Esophagus (tissue), 2 donors: ENCODE data around the gene DCC. TPM values are rescaled to one million over a fixed set of nuclear protein-coding genes. Genes with fewer than 3 reads are reported as not detected.

ENCODE experiments used
- H3K27ac ChIP-seq, 2 donors: one replicate each; pipeline ENCODE4 v1.5.1; 2013; ENCODE audit warnings: low read depth in 2 of 2, mild to moderate bottlenecking in 2 of 2, inconsistent platforms in 1 of 2, low read length in 1 of 2, moderate library complexity in 1 of 2
- H3K27me3 ChIP-seq, 2 donors: one replicate each; pipeline ENCODE4 v1.6.1; 2013; ENCODE audit warnings: low read length in 2 of 2, control low read depth in 1 of 2, mild to moderate bottlenecking in 1 of 2; ENCODE audit not compliant: insufficient read depth in 2 of 2, control insufficient read depth in 1 of 2
- H3K36me3 ChIP-seq, 2 donors: one replicate each; pipeline ENCODE4 v1.6.1; 2013; ENCODE audit warnings: low read length in 1 of 2; ENCODE audit not compliant: control insufficient read depth in 2 of 2, insufficient read depth in 2 of 2
- H3K4me1 ChIP-seq, 2 donors: one replicate each; pipeline ENCODE4 v1.6.1; 2013; ENCODE audit warnings: low read length in 1 of 2; ENCODE audit not compliant: control insufficient read depth in 2 of 2, insufficient read depth in 2 of 2
- H3K4me3 ChIP-seq, 2 donors: one replicate each; pipeline ENCODE4 v1.5.1; 2013; ENCODE audit warnings: low read length in 2 of 2, mild to moderate bottlenecking in 2 of 2, low read depth in 1 of 2, moderate library complexity in 1 of 2
- H3K9me3 ChIP-seq, 2 donors: one replicate each; pipeline ENCODE4 v1.6.1; 2013; ENCODE audit warnings: mild to moderate bottlenecking in 2 of 2, low read depth in 1 of 2, low read length in 1 of 2, moderate library complexity in 1 of 2; ENCODE audit not compliant: control insufficient read depth in 2 of 2, insufficient read depth in 1 of 2
- WGBS, 2 donors: extraction: QIAGEN DNeasy Blood & Tissue Kit; methylation state at CpG; one replicate each; pipeline ENCODE4 v1.1.7; 2013; 5-methylcytosine and 5-hydroxymethylcytosine counted together
- polyA plus RNA-seq, 2 donors: library from polyadenylated mRNA; stranded (reverse); fragments of 200-250 nt; gene quantifications; one replicate each; pipeline ENCODE4 v1.2.3, GENCODE V29; 2013
- donor health status: healthy with polysubstance abuse.
- donor health status: Bipolar disorder and iron deficiency.

The DCC gene
- polyA plus RNA-seq, 2 donors = not detected

GRCh38 chr18:52950155-52950554, 610.2 kb downstream of the DCC start:
- Histone ChIP-seq H3K9me3 (no peaks in the 10 kb centered on the region), H3K27ac (no peak overlapping the region), H3K4me3 (no peak overlapping the region), H3K27me3 (no peaks in the 10 kb centered on the region), H3K4me1 (no peaks in the 10 kb centered on the region), H3K36me3 (no peaks in the 10 kb centered on the region)

GRCh38 chr18:52953387-52953786, 613.4 kb downstream of the DCC start:
- 41% methylated on average over 3 of the region's 3 CpGs for WGBS, 2 donors
- H3K27ac ChIP-seq = no peak overlapping the region
- no peaks in the 10 kb centered on the region for H3K9me3 ChIP-seq
- H3K4me3 ChIP-seq = no peak overlapping the region
- H3K4me1 ChIP-seq = no peaks in the 10 kb centered on the region
- H3K27me3 ChIP-seq = no peaks in the 10 kb centered on the region
- no peaks in the 10 kb centered on the region for H3K36me3 ChIP-seq

- WGBS, 2 donors = 71 to 72% methylated on average over 2 of the region's 2 CpGs
- H3K27ac ChIP-seq = no peak overlapping the region
- H3K36me3 ChIP-seq = no peaks in the 10 kb centered on the region
- H3K9me3 ChIP-seq = no peaks in the 10 kb centered on the region
- no peak overlapping the region for H3K4me3 ChIP-seq
- no peaks in the 10 kb centered on the region for H3K4me1 ChIP-seq
- H3K27me3 ChIP-seq = no peaks in the 10 kb centered on the region
Measured at GRCh38 chr18:52963481-52963880, 623.5 kb downstream of the DCC start.

- no peaks in the 10 kb centered on the region for H3K4me1 ChIP-seq
- 68 to 73% methylated on average over 2 of the region's 2 CpGs for WGBS, 2 donors
- H3K36me3 ChIP-seq = no peaks in the 10 kb centered on the region
- H3K27ac ChIP-seq = no peak overlapping the region
- H3K9me3 ChIP-seq = no peaks in the 10 kb centered on the region
- no peaks in the 10 kb centered on the region for H3K27me3 ChIP-seq
- no peak overlapping the region for H3K4me3 ChIP-seq
Measured at GRCh38 chr18:52970686-52971085, 630.7 kb downstream of the DCC start.

- H3K4me1 ChIP-seq = no peaks in the 10 kb centered on the region
- H3K27me3 ChIP-seq = no peaks in the 10 kb centered on the region
- H3K27ac ChIP-seq = no peak overlapping the region
- H3K4me3 ChIP-seq = no peak overlapping the region
- 65 to 70% methylated on average over 2 of the region's 2 CpGs for WGBS, 2 donors
- H3K9me3 ChIP-seq = no peaks in the 10 kb centered on the region
- H3K36me3 ChIP-seq = no peaks in the 10 kb centered on the region
Measured at GRCh38 chr18:52971097-52971496, 631.1 kb downstream of the DCC start.

- Histone ChIP-seq H3K4me1 (no peaks in the 10 kb centered on the region), H3K9me3 (no peaks in the 10 kb centered on the region)
- WGBS, 2 donors = 69 to 72% methylated on average over 6 of the region's 6 CpGs
Measured at GRCh38 chr18:52979892-52980291, 639.9 kb downstream of the DCC start.

GRCh38 chr18:52991246-52991645, 651.2 kb downstream of the DCC start:
- H3K4me3 ChIP-seq = no peak overlapping the region
- no peaks in the 10 kb centered on the region for H3K27me3 ChIP-seq
- H3K36me3 ChIP-seq = no peaks in the 10 kb centered on the region
- H3K9me3 ChIP-seq = peaks cover 0 to 3% of the 10 kb centered on the region in 2 donors
- WGBS, 2 donors = 44 to 77% methylated on average over 1 of the region's 1 CpG
- H3K27ac ChIP-seq = no peak overlapping the region
- H3K4me1 ChIP-seq = no peaks in the 10 kb centered on the region

More at GRCh38 chr18:52979892-52980291, 639.9 kb downstream of the DCC start:
- Histone ChIP-seq H3K27ac (no peak overlapping the region), H3K4me3 (no peak overlapping the region), H3K36me3 (no peaks in the 10 kb centered on the region), H3K27me3 (no peaks in the 10 kb centered on the region)

- Histone ChIP-seq H3K27ac (no peak overlapping the region), H3K27me3 (no peaks in the 10 kb centered on the region), H3K4me1 (no peaks in the 10 kb centered on the region), H3K36me3 (no peaks in the 10 kb centered on the region), H3K4me3 (no peak overlapping the region), H3K9me3 (peaks cover 0 to 3% of the 10 kb centered on the region in 2 donors)
- 62 to 66% methylated on average over 6 of the region's 6 CpGs for whole genome bisulfite sequencing, 2 donors
Measured at GRCh38 chr18:52992041-52992440, 652.0 kb downstream of the DCC start.

GRCh38 chr18:52995875-52996274, 655.9 kb downstream of the DCC start:
- Histone ChIP-seq H3K36me3 (no peaks in the 10 kb centered on the region), H3K4me1 (no peaks in the 10 kb centered on the region), H3K27me3 (no peaks in the 10 kb centered on the region), H3K4me3 (no peak overlapping the region), H3K9me3 (peaks cover 0 to 3% of the 10 kb centered on the region in 2 donors), H3K27ac (no peak overlapping the region)
- WGBS, 2 donors = 76 to 79% methylated on average over 4 of the region's 4 CpGs

GRCh38 chr18:52999633-53000032, 659.6 kb downstream of the DCC start:
- H3K27ac ChIP-seq = no peak overlapping the region
- H3K9me3 ChIP-seq = no peaks in the 10 kb centered on the region
- no peak overlapping the region for H3K4me3 ChIP-seq
- 78 to 86% methylated on average over 2 of the region's 2 CpGs for WGBS, 2 donors
- H3K36me3 ChIP-seq = no peaks in the 10 kb centered on the region
- no peaks in the 10 kb centered on the region for H3K4me1 ChIP-seq
- no peaks in the 10 kb centered on the region for H3K27me3 ChIP-seq
